NCI-H128 (cell line): ENCODE measurements around the gene ZBTB44.
"Not testable (repeated sequence)": the region's sequence is repeated elsewhere in the genome, so short reads cannot be mapped to it uniquely, and the experiment has no call there.

Experiments
- DNase-seq: peaks from one replicate; lab custom pipeline; 2025; ENCODE audit not compliant: unreplicated experiment; lab: John Stamatoyannopoulos, UW

The ZBTB44 gene

GRCh38 chr11:130314750-130315285 lies at the start of gene ZBTB44:
Gene ZBTB44, minus strand, starts transcription at chr11:130314917. Its CDS starts 53,044 bp downstream, at chr11:130261873.
- DNase-seq = peak; percentile 71

DNA sequence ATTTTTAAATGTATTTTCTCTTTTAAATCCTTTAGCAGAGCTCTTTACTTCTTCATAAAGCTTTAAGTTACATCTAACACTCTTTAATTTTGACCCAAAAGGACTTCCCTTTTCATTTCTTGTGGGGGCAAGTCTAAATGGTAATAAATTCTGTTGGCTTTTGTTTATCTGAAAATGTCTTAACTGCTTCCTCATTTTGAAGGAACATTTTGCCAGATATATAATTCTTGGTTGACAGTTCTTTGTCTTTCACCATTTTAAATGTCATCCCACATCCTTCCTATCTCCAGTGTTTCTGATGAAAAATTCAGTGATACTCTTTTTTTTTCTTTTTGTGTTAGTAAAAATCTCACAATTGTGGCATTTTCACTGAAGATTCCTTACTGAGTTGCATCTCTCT lies 44.7 kb upstream of the ZBTB44 start:
- DNase-seq = no peak

DNA sequence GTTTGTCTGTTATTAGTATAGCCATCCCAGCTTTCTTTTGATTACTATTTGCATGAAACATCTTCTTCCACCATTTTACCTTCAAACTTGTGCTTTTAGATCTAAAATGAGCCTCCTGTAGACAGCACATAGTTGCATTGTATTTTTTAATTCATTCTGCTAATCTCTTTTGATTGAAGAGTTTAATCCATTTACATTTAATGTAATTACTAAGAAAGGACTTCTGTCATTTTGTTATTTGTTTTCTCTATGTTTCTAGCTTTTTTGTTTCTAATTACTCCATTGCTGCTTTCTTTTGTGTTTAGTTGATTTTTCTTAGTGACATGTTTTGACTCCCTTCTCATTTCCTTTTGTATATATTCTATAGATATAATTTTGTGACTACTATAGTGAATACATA lies 43.7 kb upstream of the ZBTB44 start:
- DNase-seq = no peak

GRCh38 chr11:130347261-130347660 lies 32.5 kb upstream of the ZBTB44 start:
- no peak for DNase-seq

DNA sequence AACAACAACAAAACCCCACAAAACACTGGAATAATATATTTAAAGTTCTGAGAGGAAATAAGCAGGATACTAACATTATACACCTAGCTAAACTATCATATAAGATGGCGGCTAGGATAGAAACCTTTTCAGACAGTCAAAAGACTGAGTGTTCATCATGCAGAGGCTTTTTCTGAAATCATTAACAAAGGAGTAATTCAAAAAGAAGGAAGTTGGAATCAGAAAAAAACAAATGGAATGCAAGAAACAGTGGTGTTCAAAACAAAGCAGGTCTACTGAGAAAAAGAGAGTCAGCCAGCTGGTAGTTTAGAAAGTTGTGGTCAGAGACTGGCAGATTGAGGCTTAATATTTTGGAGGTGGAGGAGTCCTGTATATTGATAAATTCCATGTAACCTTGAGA lies 30.1 kb upstream of the ZBTB44 start:
- DNase-seq = no peak

- DNase-seq = no peak
Measured at GRCh38 chr11:130340671-130341319, 26.1 kb upstream of the ZBTB44 start.

- no peak for DNase-seq
Measured at GRCh38 chr11:130338667-130339066, 23.9 kb upstream of the ZBTB44 start.

- no peak for DNase-seq
Measured at GRCh38 chr11:130337281-130338089, 22.8 kb upstream of the ZBTB44 start.

DNA sequence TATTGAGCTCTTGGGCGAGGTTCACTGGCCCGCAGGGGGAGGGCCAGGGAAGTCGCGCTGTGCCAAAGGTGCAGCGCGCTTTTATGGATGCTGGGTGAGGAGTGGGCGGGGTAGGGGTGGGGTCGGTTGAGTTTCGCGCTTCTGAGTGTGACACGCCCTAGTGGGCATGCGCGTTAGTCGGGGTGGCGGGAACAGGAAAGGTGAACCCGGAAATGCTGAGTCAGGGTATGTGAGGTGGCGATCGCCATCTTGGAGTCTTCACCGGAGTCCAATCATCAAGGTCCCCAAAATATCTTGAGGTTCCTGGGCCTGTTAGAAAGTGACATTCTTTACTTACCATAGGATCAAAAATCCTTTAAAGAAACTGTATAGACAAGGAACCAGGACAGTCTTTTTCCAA lies 16.7 kb upstream of the ZBTB44 start:
- DNase-seq = not testable (repeated sequence)

DNA sequence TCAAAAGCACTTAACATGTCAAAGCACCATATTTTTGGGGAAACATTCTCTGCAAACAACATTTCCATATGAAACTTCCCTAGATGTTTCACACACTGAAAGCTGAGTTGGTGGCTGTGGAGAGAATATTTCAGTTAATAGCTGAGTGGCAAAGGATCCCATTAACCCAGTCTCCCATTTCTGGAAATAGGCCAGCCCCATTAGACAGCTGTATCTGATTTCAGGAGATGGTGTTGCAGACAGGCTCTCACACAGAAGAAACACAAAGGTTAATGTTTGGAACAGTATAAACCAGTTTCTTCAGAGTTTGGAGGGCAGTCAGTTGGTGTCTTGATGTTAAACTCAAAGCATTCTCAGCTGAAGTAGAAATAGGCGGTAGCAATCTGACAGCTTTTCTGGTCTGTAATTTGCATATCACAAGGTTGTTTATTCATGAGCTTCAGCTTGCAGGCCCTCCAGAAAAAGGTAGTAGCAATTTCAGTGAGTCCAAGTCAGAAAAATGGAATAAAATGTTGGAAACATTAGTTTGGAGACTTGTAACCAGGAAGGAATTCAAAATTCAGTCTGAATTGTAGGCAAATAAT lies 15.5 kb upstream of the ZBTB44 start:
- peak; percentile 45 for DNase-seq

DNA sequence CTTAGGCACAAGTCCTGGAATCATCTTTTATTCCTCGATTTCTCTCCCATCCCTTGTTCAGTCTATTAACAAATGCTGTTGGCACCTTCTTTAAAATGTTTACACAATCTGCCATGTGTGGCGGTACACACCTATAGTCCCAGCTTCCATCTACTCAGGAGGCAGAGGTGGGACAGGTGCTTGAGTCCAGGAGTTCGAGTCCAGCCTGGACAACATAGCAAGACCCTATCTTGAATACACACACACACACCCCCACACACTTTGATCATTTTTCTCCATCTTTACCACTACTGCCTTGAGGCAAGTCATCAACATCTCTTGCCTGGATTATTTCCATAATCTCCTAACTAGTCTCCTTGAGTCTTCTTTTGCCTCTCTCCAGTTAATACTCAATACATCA lies 13.7 kb upstream of the ZBTB44 start:
- no peak for DNase-seq

- no peak for DNase-seq
Measured at GRCh38 chr11:130327716-130328115, 13.0 kb upstream of the ZBTB44 start.

GRCh38 chr11:130325691-130326090 lies 11.0 kb upstream of the ZBTB44 start:
- no peak for DNase-seq

DNA sequence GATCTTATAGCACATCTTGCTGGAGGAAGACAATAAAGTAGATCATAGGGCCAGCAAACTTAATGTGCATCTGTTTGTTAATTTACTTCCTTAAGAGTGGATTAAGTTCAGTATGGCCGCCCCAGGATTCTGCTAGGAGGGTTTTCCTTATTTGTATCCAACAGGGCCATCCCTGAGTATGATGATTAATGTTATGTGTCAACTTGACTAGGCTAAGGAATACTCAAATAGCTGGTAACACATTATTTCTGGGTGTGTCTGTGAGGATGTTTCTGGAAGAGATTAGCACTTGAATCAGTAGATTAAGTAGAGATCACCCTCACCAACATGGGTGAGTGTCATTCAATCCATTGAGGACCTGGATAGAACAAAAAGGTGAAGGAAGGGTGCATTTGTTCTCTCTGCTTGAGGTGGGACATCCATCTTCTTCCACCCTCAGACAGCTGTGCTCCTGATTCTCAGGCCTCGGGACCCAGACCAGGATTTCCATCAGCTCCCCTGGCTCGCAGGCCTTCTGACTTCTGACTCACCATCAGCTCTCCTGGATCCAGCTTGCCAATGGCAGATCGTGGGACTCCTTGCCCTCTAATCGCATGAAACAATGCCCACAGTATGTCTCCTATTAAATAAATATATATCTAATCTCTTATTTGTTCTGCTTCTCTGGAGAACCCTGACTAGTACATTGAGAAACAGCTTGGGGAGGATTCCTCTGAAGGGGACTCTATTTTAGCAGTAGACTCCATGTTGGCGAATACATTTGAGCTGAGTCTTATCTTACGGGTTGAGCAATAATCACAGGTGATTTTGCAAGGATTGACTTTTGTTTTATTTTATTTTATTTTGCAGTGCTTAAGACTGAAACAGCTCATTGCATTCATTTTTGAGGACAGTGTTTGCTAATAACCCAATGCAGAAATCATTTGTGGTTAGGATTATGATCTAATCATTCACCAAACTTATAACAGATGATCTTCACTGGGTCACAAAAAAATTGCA lies 9.0 kb upstream of the ZBTB44 start:
- no peak for DNase-seq

DNA sequence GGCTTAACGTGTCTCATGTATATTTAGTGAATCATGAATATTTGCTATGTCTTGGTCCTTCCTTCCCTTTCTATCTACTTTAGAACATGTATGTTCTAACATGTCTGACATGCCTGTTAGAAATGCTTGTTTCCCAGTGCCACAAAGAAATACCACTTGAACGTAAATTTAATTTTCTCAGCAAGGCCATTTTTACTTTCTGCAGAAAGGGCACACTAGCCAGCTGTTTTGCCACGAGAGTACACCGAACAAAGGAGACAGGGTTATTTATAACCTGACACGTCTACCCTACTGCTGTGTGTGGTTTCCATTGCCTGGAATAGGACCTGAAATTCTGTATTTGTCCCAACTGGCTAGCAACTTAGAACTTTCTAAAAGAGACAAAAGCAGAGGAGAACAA lies 7.4 kb upstream of the ZBTB44 start:
- no peak for DNase-seq

GRCh38 chr11:130318031-130318673 lies 3.4 kb upstream of the ZBTB44 start:
- DNase-seq = no peak

- no peak for DNase-seq
Measured at GRCh38 chr11:130315354-130315970, 745 bp upstream of the ZBTB44 start.

DNA sequence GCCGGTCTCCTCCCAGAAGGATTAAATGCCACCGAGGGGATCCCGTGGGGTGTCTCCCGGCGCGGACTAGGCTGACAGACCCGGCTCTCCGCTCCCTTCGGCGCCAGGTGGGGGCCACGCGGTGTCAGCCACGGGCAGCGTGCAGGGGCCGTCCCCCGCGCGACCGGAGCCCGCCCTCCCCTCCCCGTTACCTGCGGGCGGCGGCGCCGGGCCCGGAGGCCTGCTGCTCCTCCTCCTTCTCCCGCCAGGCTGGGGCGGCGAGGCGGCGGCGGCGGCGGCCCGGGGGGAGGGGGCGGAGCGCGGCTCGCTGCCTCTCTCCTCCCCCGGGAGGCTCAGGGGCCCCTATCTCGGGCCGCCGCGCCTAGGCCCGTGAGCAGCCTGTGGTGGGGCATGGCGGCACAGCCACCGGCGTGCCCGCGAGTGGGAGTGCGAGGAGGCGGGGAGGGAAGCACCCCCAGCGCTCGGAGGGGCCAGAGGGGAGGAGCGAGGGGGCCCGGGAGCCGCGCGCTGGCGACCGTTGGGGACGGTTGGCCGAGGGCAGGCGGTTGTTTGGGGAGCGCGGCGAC lies 450 bp downstream of the ZBTB44 start:
- DNase-seq = peak; percentile 17

GRCh38 chr11:130313383-130314183 lies 1.1 kb downstream of the ZBTB44 start:
- DNase-seq = no peak
